Spleen (tissue), 7 donors: ENCODE results near the gene PRDM16.

Source experiments
- POLR2A ChIP-seq, 3 donors: fragments of 450-650 bp; IDR thresholded peaks; one replicate each; pipeline ENCODE4 v1.5.1; 2017; ENCODE audit warnings: antibody characterized with exemption in 3 of 3, mild to moderate bottlenecking in 1 of 3
- POLR2AphosphoS5 ChIP-seq, 3 donors: sonication (generic); formaldehyde crosslinking; IDR thresholded peaks; one replicate each; pipeline ENCODE4 v1.5.1; 2017; ENCODE audit warnings: antibody characterized with exemption in 3 of 3
- TF ChIP-seq, protein P1 (sequence below), 11 experiments: fragments of 200-600 bp in 7 of 11; fragments of 450-650 bp in 4 of 11; sonication (generic) in 4 of 11; IDR thresholded peaks in 8 of 11; conservative IDR thresholded peaks in 3 of 11; 1 replicate in 7 of 11; 2 replicates in 4 of 11; pipeline versions ENCODE4 v1.4.0 to v1.8.0; 2016 to 2021; ENCODE audit warnings: antibody characterized with exemption in 11 of 11, inconsistent platforms in 4 of 11, mild to moderate bottlenecking in 1 of 11
- donor health status: DM: no; HTN: no; CAD: no; lungs with moderate emphysema.
- donor health status: DM: no; HTN: no; CAD: no.
- donor health status: DM: no; HTN: no; CAD: no.

- TF ChIP-seq, protein P1, sequence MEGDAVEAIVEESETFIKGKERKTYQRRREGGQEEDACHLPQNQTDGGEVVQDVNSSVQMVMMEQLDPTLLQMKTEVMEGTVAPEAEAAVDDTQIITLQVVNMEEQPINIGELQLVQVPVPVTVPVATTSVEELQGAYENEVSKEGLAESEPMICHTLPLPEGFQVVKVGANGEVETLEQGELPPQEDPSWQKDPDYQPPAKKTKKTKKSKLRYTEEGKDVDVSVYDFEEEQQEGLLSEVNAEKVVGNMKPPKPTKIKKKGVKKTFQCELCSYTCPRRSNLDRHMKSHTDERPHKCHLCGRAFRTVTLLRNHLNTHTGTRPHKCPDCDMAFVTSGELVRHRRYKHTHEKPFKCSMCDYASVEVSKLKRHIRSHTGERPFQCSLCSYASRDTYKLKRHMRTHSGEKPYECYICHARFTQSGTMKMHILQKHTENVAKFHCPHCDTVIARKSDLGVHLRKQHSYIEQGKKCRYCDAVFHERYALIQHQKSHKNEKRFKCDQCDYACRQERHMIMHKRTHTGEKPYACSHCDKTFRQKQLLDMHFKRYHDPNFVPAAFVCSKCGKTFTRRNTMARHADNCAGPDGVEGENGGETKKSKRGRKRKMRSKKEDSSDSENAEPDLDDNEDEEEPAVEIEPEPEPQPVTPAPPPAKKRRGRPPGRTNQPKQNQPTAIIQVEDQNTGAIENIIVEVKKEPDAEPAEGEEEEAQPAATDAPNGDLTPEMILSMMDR (IDR thresholded peaks at IDR 0.05 in 8 of 11, conservative IDR thresholded peaks at IDR 0.05 in 3 of 11), result no peak
- TF ChIP-seq POLR2A (IDR thresholded peaks at IDR 0.05) (no peak), POLR2AphosphoS5 (IDR thresholded peaks at IDR 0.05) (no peak)
Measured at GRCh38 chr1:3475839-3476573, 407.0 kb downstream of the PRDM16 start.
